K562 (cell line): Measurements from ENCODE around the gene ZDHHC1. TPM values are rescaled to one million over a fixed set of nuclear protein-coding genes. Genes with fewer than 3 reads are reported as not detected.

Experiments
- ATAC-seq: fragments of 200-7000 bp; cut with Tn5 transposase; 3 replicates; pipeline ENCODE4 v1.9.1; 2020; ENCODE audit warnings: moderate library complexity
- BruUV-seq: library from RNA; stranded (reverse); fragments of 400-500 nt; replicated peaks from 2 replicates; lab custom pipeline; 2021; lab: Mats Ljungman, UMichigan
- CTCF ChIA-PET: fragments of 300-600 bp; formaldehyde crosslinking; extraction: SDS; loops from one replicate; lab custom pipeline; 2021; ENCODE audit warnings: low intra/inter-chr PET ratio; lab: Yijun Ruan, JAX
- POLR2A ChIA-PET: fragments of 300-600, 350-650 bp; sonication (Branson Sonifier 250); formaldehyde crosslinking; extraction: SDS; loops from one replicate; lab custom pipeline; 2021; ENCODE audit warnings: antibody characterized with exemption, inconsistent platforms; lab: Yijun Ruan, JAX
- DNase-seq, 4 experiments: peaks; one replicate each; pipeline versions ENCODE4 v3.0.0 to v3.0.0-alpha.2; 2011 to 2018; ENCODE audit warnings: low spot score in 3 of 4, mixed read lengths in 3 of 4; ENCODE audit errors: extremely low read depth in 1 of 4
- FAIRE-seq: peaks from 2 replicates; lab custom pipeline; 2011; peaks lifted over from hg19 to GRCh38; lab: Jason Lieb, UNC
- H2AFZ ChIP-seq: 2 replicates; pipeline ENCODE4 v1.6.0; 2011; ENCODE audit warnings: low read depth, low read length, control low read depth, inconsistent platforms
- H3K27ac ChIP-seq: fragments of 200-600 bp; 3 replicates; pipeline ENCODE4 v1.8.0; 2011; ENCODE audit warnings: low read depth, mild to moderate bottlenecking, control low read depth, inconsistent platforms, low read length, moderate library complexity, mixed read lengths; ENCODE audit errors: extremely low read depth
- H3K27me3 ChIP-seq, 2 experiments: fragments of 300-600 bp in 1 of 2; 2 replicates in 1 of 2; 3 replicates in 1 of 2; pipeline versions ENCODE4 v1.6.0 to v1.8.0; 2011; ENCODE audit warnings: inconsistent platforms in 2 of 2, low read length in 2 of 2, mild to moderate bottlenecking in 1 of 2, mixed read lengths in 1 of 2, moderate library complexity in 1 of 2; ENCODE audit not compliant: control insufficient read depth in 2 of 2, insufficient read depth in 2 of 2
- H3K36me3 ChIP-seq: fragments of 300-600 bp; 3 replicates; pipeline ENCODE4 v1.8.0; 2011; ENCODE audit warnings: mild to moderate bottlenecking, low read length, inconsistent platforms; ENCODE audit not compliant: control insufficient read depth, insufficient read depth
- H3K4me1 ChIP-seq, 2 experiments: fragments of 200-600 bp in 1 of 2; replicated peaks in 1 of 2; 2 replicates in 1 of 2; 3 replicates in 1 of 2; pipeline versions ENCODE4 v1.5.1 to v1.8.0; 2011; ENCODE audit warnings: inconsistent platforms in 2 of 2, low read length in 2 of 2, mild to moderate bottlenecking in 1 of 2, mixed read lengths in 1 of 2, moderate library complexity in 1 of 2; ENCODE audit not compliant: control insufficient read depth in 2 of 2, insufficient read depth in 2 of 2
- H3K4me2 ChIP-seq: 2 replicates; pipeline ENCODE4 v1.6.1; 2011; ENCODE audit warnings: low read length, control low read depth, inconsistent platforms, mixed read lengths; ENCODE audit not compliant: insufficient read depth
- H3K4me3 ChIP-seq: fragments of 200-600 bp; sonication (generic), shearing (Covaris generic); 2 replicates; pipeline ENCODE4 v1.5.1; 2016; ENCODE audit warnings: control low read depth, inconsistent platforms
- H3K79me2 ChIP-seq: fragments of 200-600 bp; 3 replicates; pipeline ENCODE4 v1.8.0; 2011; ENCODE audit warnings: low read length, inconsistent platforms; ENCODE audit not compliant: control insufficient read depth, insufficient read depth
- H3K9ac ChIP-seq, 2 experiments: 2 replicates each; pipeline versions ENCODE4 v1.6.0 to v1.6.1; 2011; ENCODE audit warnings: low read depth in 2 of 2, low read length in 2 of 2, control low read depth in 1 of 2, inconsistent platforms in 1 of 2, mild to moderate bottlenecking in 1 of 2, mixed read lengths in 1 of 2; ENCODE audit not compliant: insufficient read depth in 1 of 2
- H3K9me1 ChIP-seq: one replicate; pipeline ENCODE4 v1.6.0; 2011; ENCODE audit warnings: inconsistent platforms, mild to moderate bottlenecking, low read length, moderate library complexity; ENCODE audit not compliant: control insufficient read depth, insufficient read depth
- H3K9me3 ChIP-seq: replicated peaks from 2 replicates; pipeline ENCODE4 v1.5.1; 2011; ENCODE audit warnings: low read depth, low read length, inconsistent platforms; ENCODE audit not compliant: control insufficient read depth, insufficient read depth
- H4K20me1 ChIP-seq: replicated peaks from 2 replicates; pipeline ENCODE4 v1.6.1; 2011; ENCODE audit warnings: low read length, inconsistent platforms, mixed read lengths; ENCODE audit not compliant: control insufficient read depth, insufficient read depth
- ETS1 ChIP-seq: conservative IDR thresholded peaks from 2 replicates; pipeline ENCODE4 v1.6.1; 2011; ENCODE audit warnings: low read depth, mild to moderate bottlenecking, low read length; ENCODE audit not compliant: control insufficient read depth
- GATA2 ChIP-seq: sonication (generic); formaldehyde crosslinking; IDR thresholded peaks from 2 replicates; pipeline ENCODE4 v1.4.0; 2020; ENCODE audit warnings: mild to moderate bottlenecking, missing genetic modification reagents
- HDAC8 ChIP-seq: fragments of 450-650 bp; IDR thresholded peaks from 2 replicates; pipeline ENCODE4 v1.6.1; 2016; ENCODE audit warnings: mild to moderate bottlenecking, missing genetic modification characterization, moderate library complexity, missing compliant biosample characterization
- NFIX ChIP-seq: fragments of 250-450 bp; sonication (Bioruptor Pico); IDR thresholded peaks from 2 replicates; pipeline ENCODE4 v1.4.0; 2020; ENCODE audit warnings: low read depth, mild to moderate bottlenecking, moderate library complexity
- PCBP2 ChIP-seq: fragments of 200-400 bp; formaldehyde crosslinking; IDR thresholded peaks from 2 replicates; pipeline ENCODE4 v1.6.1; 2018; ENCODE audit warnings: low read length, low read depth, mild to moderate bottlenecking, moderate library complexity; ENCODE audit not compliant: poor library complexity, severe bottlenecking
- SMC3 ChIP-seq: conservative IDR thresholded peaks from 2 replicates; pipeline ENCODE4 v1.6.1; 2011; ENCODE audit warnings: low read depth, low read length, improper control_type of control experiment; ENCODE audit not compliant: insufficient read depth
- STAG1 ChIP-seq: sonication (generic); formaldehyde crosslinking; IDR thresholded peaks from 2 replicates; pipeline ENCODE4 v1.5.0; 2020; ENCODE audit warnings: missing genetic modification reagents, borderline replicate concordance
- USF2 ChIP-seq: sonication (generic); formaldehyde crosslinking; IDR thresholded peaks from 2 replicates; pipeline ENCODE4 v1.5.0; 2020; ENCODE audit warnings: missing genetic modification reagents
- ZBTB2 ChIP-seq: fragments of 450-650 bp; IDR thresholded peaks from 2 replicates; pipeline ENCODE4 v1.6.1; 2016; ENCODE audit warnings: antibody characterized with exemption
- ZC3H8 ChIP-seq: fragments of 450-650 bp; IDR thresholded peaks from 2 replicates; pipeline ENCODE4 v1.6.1; 2017
- ZFP36 ChIP-seq: fragments of 150-350 bp; IDR thresholded peaks from 2 replicates; pipeline ENCODE4 v1.6.1; 2018; ENCODE audit warnings: low read length, low read depth; ENCODE audit not compliant: partially characterized antibody
- ZNF274 ChIP-seq: IDR thresholded peaks from 2 replicates; pipeline ENCODE4 v1.6.1; 2011; ENCODE audit warnings: low read depth, mild to moderate bottlenecking, low read length, moderate library complexity, borderline replicate concordance
- ZNF707 ChIP-seq: fragments of 250-450 bp; sonication (Bioruptor Pico); conservative IDR thresholded peaks from 2 replicates; pipeline ENCODE4 v1.8.0; 2022; ENCODE audit warnings: inconsistent platforms, mild to moderate bottlenecking, moderate library complexity
- WGBS: fragments of 100-300 bp; shearing (Covaris generic); methylation state at CpG from one replicate; pipeline ENCODE4 v1.1.6; 2016; ENCODE audit warnings: low coverage, mixed read lengths; ENCODE audit not compliant: insufficient coverage; ENCODE audit errors: missing lambda C conversion rate; 5-methylcytosine and 5-hydroxymethylcytosine counted together
- in situ Hi-C: fragments of 300-500 bp; cut with MboI; formaldehyde crosslinking; loops from 4 replicates; pipeline ENCODE4 v1.15.0; 2018; ENCODE audit warnings: inconsistent platforms, mixed read lengths
- intact Hi-C: fragments of 100-400 bp; cut with micrococcal nuclease; formaldehyde crosslinking; loops from 2 replicates; pipeline ENCODE4 v1.14.2; 2022
- polyA plus RNA-seq, 8 experiments: library from polyadenylated mRNA; depleted of rRNA in 4 of 8; stranded (reverse) in 5 of 8; unstranded in 3 of 8; fragments of >200 nt; fragmentation: Nextera tagmentation in 2 of 8; fragmentation: Illumina TruSeq in 1 of 8; extraction: Ambion mirVana in 2 of 8; extraction: Trizol in 1 of 8; gene quantifications; 2 replicates each; pipeline versions ENCODE4 v1.2.1 to v1.2.3, GENCODE V29; 2011 to 2014; ENCODE audit warnings: inconsistent platforms in 1 of 8, missing spikeins in 1 of 8
- total RNA-seq, 7 experiments: library from RNA; depleted of rRNA in 6 of 7; stranded (reverse); fragments of >200 nt in 6 of 7; fragmentation: Illumina TruSeq in 2 of 7; extraction: Trizol in 2 of 7; gene quantifications; 2 replicates each; pipeline versions ENCODE4 v1.2.1 to v1.2.3, GENCODE V29; 2011 to 2021; ENCODE audit warnings: low replicate concordance in 1 of 7

Gene ZDHHC1
- total and polyA plus RNA-seq, 9 of the 15 experiments (the other 6 are each of a cell fraction or from before 2014, with no cell fraction given): 0.06 to 0.77 (median 0.25) TPM; not detected in 4

GRCh38 chr16:67447508-67448076, 31.3 kb upstream of the ZDHHC1 start:
- no peak overlapping the region for H3K4me2 ChIP-seq
- DNase-seq: peak; percentile 65 to 76 (median 70)
- peaks cover 0 to 32% of the 10 kb centered on the region in 2 experiments; a peak in 2 of 5 replicates for H3K4me1 ChIP-seq
- no peaks in the 10 kb centered on the region for H3K9me3 ChIP-seq
- H3K4me3 ChIP-seq: no peak overlapping the region
- no peaks in the 10 kb centered on the region for H3K27me3 ChIP-seq
- peaks cover 2% of the 10 kb centered on the region for H3K9me1 ChIP-seq
- POLR2A ChIA-PET: no interaction called here
- H4K20me1 ChIP-seq: peaks cover 22% of the 10 kb centered on the region
- no peaks in the 10 kb centered on the region for H3K79me2 ChIP-seq
- H3K27ac ChIP-seq: no peak overlapping the region
- intact Hi-C loops (loop anchor here (2.0 kb wide), 1 partner anchor 19 kb away; no protein-coding TSS in a partner anchor), in situ Hi-C loops (no loop called here)
- ATAC-seq: peak; percentile 90
- CTCF ChIA-PET: no interaction called here
- FAIRE-seq: peak; percentile 64
- H3K9ac ChIP-seq: peak overlapping the region in 1 of 2 experiments; percentile 72; a peak in 1 of 4 replicates
- WGBS: 65% methylated on average over 6 of the region's 6 CpGs
- no TSS peak for BruUV-seq
- no peak overlapping the region for H2AFZ ChIP-seq
- H3K36me3 ChIP-seq: peaks cover 74% of the 10 kb centered on the region; the same call in 2 of the 3 replicates
- no peak for TF ChIP-seq USF2
- no peak for TF ChIP-seq ETS1
- TF ChIP-seq GATA2: no peak
- no peak for TF ChIP-seq PCBP2
- TF ChIP-seq STAG1 (CRISPR knock-in tag): peak; percentile 8; the same call in 1 of the 2 replicates
- TF ChIP-seq NFIX (CRISPR knock-in tag): no peak
- TF ChIP-seq SMC3: peak; percentile 65
- no peak for TF ChIP-seq ZBTB2
- no peak for TF ChIP-seq ZC3H8
- no peak for TF ChIP-seq HDAC8 (tag)
- no peak for TF ChIP-seq ZNF707 (CRISPR knock-in tag)
- peak; percentile 96 for TF ChIP-seq ZFP36
- no peak for TF ChIP-seq ZNF274
